ENCODE data around the gene TSPOAP1. TPM values are rescaled to one million over a fixed set of nuclear protein-coding genes. Genes with fewer than 3 reads are reported as not detected.

The TSPOAP1 gene
- 13.6 TPM for total RNA-seq
- long read RNA-seq, full-length matches to known transcripts, result 2 of 27 reads
- long read RNA-seq, partial matches to known transcripts, result 14 of 27 reads
- long read RNA-seq, other reads (novel, unspliced or antisense), result 11 of 27 reads

GRCh38 chr17:58328195-58329034 lies at the start of gene TSPOAP1:
Gene TSPOAP1 (minus strand): TSS chr17:58328795. CDS start chr17:58327920, 875 bp downstream.
- ATAC-seq (ENCODE audit: poor library complexity) (no peak), DNase-seq (no peak)
- intact Hi-C loops (cut with DNase I), result no loop called here

GRCh38 chr17:58377661-58378060 lies 49.1 kb upstream of the TSPOAP1 start:
- intact Hi-C loops (cut with DNase I), result no loop called here
- DNase-seq (no peak), ATAC-seq (ENCODE audit: poor library complexity) (no peak)

GRCh38 chr17:58377093-58377601 lies 48.6 kb upstream of the TSPOAP1 start:
- DNase-seq (no peak), ATAC-seq (ENCODE audit: poor library complexity) (no peak)
- intact Hi-C loops (cut with DNase I), result no loop called here

- intact Hi-C loops (cut with DNase I), result no loop called here
- DNase-seq (no peak), ATAC-seq (ENCODE audit: poor library complexity) (no peak)
These were observed 47.9 kb upstream of the TSPOAP1 start for GRCh38 chr17:58376472-58377000.

GRCh38 chr17:58375811-58376210 lies 47.2 kb upstream of the TSPOAP1 start:
- intact Hi-C loops (cut with DNase I), result no loop called here
- ATAC-seq (ENCODE audit: poor library complexity) (no peak), DNase-seq (no peak)

- ATAC-seq (ENCODE audit: poor library complexity) (no peak), DNase-seq (no peak)
- intact Hi-C loops (cut with DNase I), result no loop called here
These were observed 46.7 kb upstream of the TSPOAP1 start for GRCh38 chr17:58375256-58375655.

- DNase-seq, result no peak
- ATAC-seq (ENCODE audit: poor library complexity), result no peak
- intact Hi-C loops (cut with DNase I), result no loop called here
These were observed 45.3 kb upstream of the TSPOAP1 start for GRCh38 chr17:58373923-58374322.

- no peak for ATAC-seq (ENCODE audit: poor library complexity)
These were observed 44.4 kb upstream of the TSPOAP1 start for GRCh38 chr17:58373003-58373402.

GRCh38 chr17:58371300-58371950 lies 42.8 kb upstream of the TSPOAP1 start:
- intact Hi-C loops (cut with DNase I), result no loop called here
- DNase-seq, result no peak
- ATAC-seq (ENCODE audit: poor library complexity), result no peak

More at GRCh38 chr17:58373003-58373402, 44.4 kb upstream of the TSPOAP1 start:
- intact Hi-C loops (cut with DNase I), result no loop called here
- no peak for DNase-seq

- DNase-seq (no peak), ATAC-seq (ENCODE audit: poor library complexity) (no peak)
- intact Hi-C loops (cut with DNase I), result no loop called here
These were observed 42.1 kb upstream of the TSPOAP1 start for GRCh38 chr17:58370716-58371115.

- no peak for DNase-seq
- intact Hi-C loops (cut with DNase I), result no loop called here
- ATAC-seq (ENCODE audit: poor library complexity), result no peak
These were observed 41.7 kb upstream of the TSPOAP1 start for GRCh38 chr17:58370309-58370708.

- no peak for DNase-seq
- no peak for ATAC-seq (ENCODE audit: poor library complexity)
- intact Hi-C loops (cut with DNase I), result no loop called here
These were observed 40.8 kb upstream of the TSPOAP1 start for GRCh38 chr17:58369214-58370031.

GRCh38 chr17:58368860-58369213 lies 40.2 kb upstream of the TSPOAP1 start:
- DNase-seq (no peak), ATAC-seq (ENCODE audit: poor library complexity) (no peak)
- intact Hi-C loops (cut with DNase I), result no loop called here

- intact Hi-C loops (cut with DNase I), result no loop called here
- DNase-seq, result no peak
- no peak for ATAC-seq (ENCODE audit: poor library complexity)
These were observed 38.9 kb upstream of the TSPOAP1 start for GRCh38 chr17:58367461-58367860.

- intact Hi-C loops (cut with DNase I), result no loop called here
- no peak for DNase-seq
- no peak for ATAC-seq (ENCODE audit: poor library complexity)
These were observed 37.5 kb upstream of the TSPOAP1 start for GRCh38 chr17:58365980-58366595.

- ATAC-seq (ENCODE audit: poor library complexity), result no peak
- intact Hi-C loops (cut with DNase I), result no loop called here
These were observed 36.8 kb upstream of the TSPOAP1 start for GRCh38 chr17:58365185-58365979.

GRCh38 chr17:58364270-58364942 lies 35.8 kb upstream of the TSPOAP1 start:
- ATAC-seq (ENCODE audit: poor library complexity) (no peak), DNase-seq (no peak)
- intact Hi-C loops (cut with DNase I), result no loop called here

More at GRCh38 chr17:58365185-58365979, 36.8 kb upstream of the TSPOAP1 start:
- no peak for DNase-seq

Data from Right ventricle myocardium superior (tissue), 1 donor.